Activated gamma-delta T cell (primary cell): ENCODE data around the gene GHRH.

Source experiments
- DNase-seq: peaks from one replicate; lab custom pipeline; 2025; lab: John Stamatoyannopoulos, UW

GHRH gene

GRCh38 chr20:37237656-37238055, 24.0 kb downstream of the GHRH start:
- no peak for DNase-seq

GRCh38 chr20:37236462-37236861, 25.2 kb downstream of the GHRH start:
- no peak for DNase-seq

- DNase-seq: no peak
Measured at GRCh38 chr20:37235065-37235464, 26.5 kb downstream of the GHRH start.

- DNase-seq: no peak
Measured at GRCh38 chr20:37234254-37234581, 27.4 kb downstream of the GHRH start.

GRCh38 chr20:37233548-37234253, 27.9 kb downstream of the GHRH start:
- no peak for DNase-seq

- DNase-seq: no peak
Measured at GRCh38 chr20:37231947-37232630, 29.5 kb downstream of the GHRH start.

- no peak for DNase-seq
Measured at GRCh38 chr20:37230200-37230599, 31.4 kb downstream of the GHRH start.

- DNase-seq: no peak
Measured at GRCh38 chr20:37229357-37229756, 32.3 kb downstream of the GHRH start.

GRCh38 chr20:37228656-37229055, 33.0 kb downstream of the GHRH start:
- DNase-seq: no peak

- DNase-seq: no peak
Measured at GRCh38 chr20:37228082-37228481, 33.5 kb downstream of the GHRH start.

- DNase-seq: no peak
Measured at GRCh38 chr20:37226889-37227288, 34.7 kb downstream of the GHRH start.

- no peak for DNase-seq
Measured at GRCh38 chr20:37225146-37225545, 36.5 kb downstream of the GHRH start.

- DNase-seq: no peak
Measured at GRCh38 chr20:37223053-37223452, 38.6 kb downstream of the GHRH start.

GRCh38 chr20:37222086-37222485, 39.5 kb downstream of the GHRH start:
- no peak for DNase-seq

GRCh38 chr20:37220731-37221130, 40.9 kb downstream of the GHRH start:
- no peak for DNase-seq

GRCh38 chr20:37219751-37220668, 41.6 kb downstream of the GHRH start:
- no peak for DNase-seq

GRCh38 chr20:37218976-37219375, 42.6 kb downstream of the GHRH start:
- DNase-seq: no peak

- no peak for DNase-seq
Measured at GRCh38 chr20:37218441-37218840, 43.2 kb downstream of the GHRH start.

- no peak for DNase-seq
Measured at GRCh38 chr20:37209661-37210314, 51.8 kb downstream of the GHRH start.

GRCh38 chr20:37209193-37209592, 52.4 kb downstream of the GHRH start:
- DNase-seq: no peak

- DNase-seq: no peak
Measured at GRCh38 chr20:37207171-37207570, 54.4 kb downstream of the GHRH start.

GRCh38 chr20:37205794-37206193, 55.8 kb downstream of the GHRH start:
- DNase-seq: no peak
